HEK293 (cell line): ENCODE data around the gene CDRT4.

Source experiments
- CTCF ChIA-PET: fragments of 350-600 bp; formaldehyde crosslinking; extraction: SDS; loops from one replicate; lab custom pipeline; 2021; ENCODE audit warnings: antibody characterized with exemption; lab: Yijun Ruan, JAX
- POLR2A ChIA-PET: fragments of 300-600 bp; formaldehyde crosslinking; extraction: SDS; loops from one replicate; lab custom pipeline; 2020; ENCODE audit warnings: antibody characterized with exemption, inconsistent platforms; lab: Yijun Ruan, JAX
- H3K27ac ChIP-seq: fragments of 200-500 bp; sonication (Bioruptor generic); 2 replicates; pipeline ENCODE4 v1.5.1; 2014; ENCODE audit warnings: low read depth, low read length, control low read depth, inconsistent platforms; ENCODE audit errors: extremely low read depth
- H3K36me3 ChIP-seq, 2 experiments: fragments of 200-500 bp in 1 of 2; sonication (Bioruptor generic) in 1 of 2; 1 replicate in 1 of 2; 2 replicates in 1 of 2; pipeline ENCODE4 v1.5.1; 2014 to 2017; ENCODE audit warnings: inconsistent platforms in 2 of 2, low read length in 2 of 2; ENCODE audit not compliant: control insufficient read depth in 2 of 2, insufficient read depth in 1 of 2
- H3K4me1 ChIP-seq: fragments of 200-500 bp; sonication (Bioruptor generic); 2 replicates; pipeline ENCODE4 v1.5.1; 2014; ENCODE audit warnings: mild to moderate bottlenecking, low read length, inconsistent platforms; ENCODE audit not compliant: control insufficient read depth, insufficient read depth
- H3K4me3 ChIP-seq: 2 replicates; pipeline ENCODE4 v1.5.1; 2011; ENCODE audit warnings: low read depth, mild to moderate bottlenecking, control low read depth, low read length, moderate library complexity
- H3K9me3 ChIP-seq: fragments of 200-500 bp; sonication (Bioruptor generic); 2 replicates; pipeline ENCODE4 v1.5.1; 2014; ENCODE audit warnings: low read depth, low read length, inconsistent platforms; ENCODE audit not compliant: control insufficient read depth, insufficient read depth
- BCL11A ChIP-seq: fragments of 450-650 bp; formaldehyde crosslinking; IDR thresholded peaks from 2 replicates; pipeline ENCODE4 v1.5.1; 2016; ENCODE audit warnings: low read depth, missing biosample characterization, missing genetic modification characterization
- FEZF1 ChIP-seq: fragments of 450-650 bp; formaldehyde crosslinking; IDR thresholded peaks from 2 replicates; pipeline ENCODE4 v1.5.1; 2016; ENCODE audit warnings: missing biosample characterization, missing genetic modification characterization
- GFI1B ChIP-seq: fragments of 450-650 bp; formaldehyde crosslinking; IDR thresholded peaks from 2 replicates; pipeline ENCODE4 v1.5.1; 2016; ENCODE audit warnings: missing biosample characterization, missing genetic modification characterization
- GLI2 ChIP-seq: fragments of 450-650 bp; formaldehyde crosslinking; IDR thresholded peaks from 2 replicates; pipeline ENCODE4; 2017; ENCODE audit warnings: missing biosample characterization, missing genetic modification characterization, low read depth, borderline replicate concordance
- HOXA7 ChIP-seq: sonication (generic); formaldehyde crosslinking; IDR thresholded peaks from 2 replicates; pipeline ENCODE4 v1.8.1; 2022; ENCODE audit warnings: missing genetic modification reagents, borderline replicate concordance
- INSM2 ChIP-seq: fragments of 450-650 bp; formaldehyde crosslinking; IDR thresholded peaks from 2 replicates; pipeline ENCODE4 v1.5.1; 2016; ENCODE audit warnings: missing biosample characterization, missing genetic modification characterization
- KLF10 ChIP-seq: fragments of 450-650 bp; IDR thresholded peaks from 2 replicates; pipeline ENCODE4 v1.5.1; 2018; ENCODE audit warnings: missing biosample characterization, mild to moderate bottlenecking, missing genetic modification characterization
- REPIN1 ChIP-seq: fragments of 450-650 bp; formaldehyde crosslinking; IDR thresholded peaks from 2 replicates; pipeline ENCODE4 v1.5.1; 2017; ENCODE audit warnings: missing biosample characterization, missing genetic modification characterization, low read depth
- SCRT1 ChIP-seq: fragments of 450-650 bp; formaldehyde crosslinking; IDR thresholded peaks from 2 replicates; pipeline ENCODE4 v1.5.1; 2016; ENCODE audit warnings: missing biosample characterization, missing genetic modification characterization, borderline replicate concordance
- SP7 ChIP-seq: fragments of 450-650 bp; formaldehyde crosslinking; IDR thresholded peaks from 2 replicates; pipeline ENCODE4 v1.5.1; 2016; ENCODE audit warnings: missing biosample characterization, missing genetic modification characterization
- YY2 ChIP-seq: fragments of 450-650 bp; formaldehyde crosslinking; IDR thresholded peaks from 2 replicates; pipeline ENCODE4 v1.5.1; 2016; ENCODE audit warnings: missing biosample characterization, missing genetic modification characterization
- ZBTB48 ChIP-seq: fragments of 450-650 bp; formaldehyde crosslinking; IDR thresholded peaks from 2 replicates; pipeline ENCODE4 v1.5.1; 2016; ENCODE audit warnings: missing biosample characterization, missing genetic modification characterization
- ZBTB7A ChIP-seq: fragments of 450-650 bp; formaldehyde crosslinking; IDR thresholded peaks from 2 replicates; pipeline ENCODE4 v1.5.1; 2016; ENCODE audit warnings: low read depth, missing biosample characterization, missing genetic modification characterization
- ZBTB8A ChIP-seq: fragments of 450-650 bp; formaldehyde crosslinking; IDR thresholded peaks from 2 replicates; pipeline ENCODE4 v1.5.1; 2016; ENCODE audit warnings: missing biosample characterization, missing genetic modification characterization
- ZFP41 ChIP-seq: fragments of 450-650 bp; formaldehyde crosslinking; IDR thresholded peaks from 2 replicates; pipeline ENCODE4 v1.5.1; 2016; ENCODE audit warnings: missing biosample characterization, missing genetic modification characterization, borderline replicate concordance
- ZNF211 ChIP-seq: fragments of 450-650 bp; formaldehyde crosslinking; IDR thresholded peaks from 2 replicates; pipeline ENCODE4 v1.5.1; 2016; ENCODE audit warnings: low read depth, missing biosample characterization, missing genetic modification characterization
- ZNF221 ChIP-seq: fragments of 450-650 bp; formaldehyde crosslinking; IDR thresholded peaks from 2 replicates; pipeline ENCODE4 v1.5.1; 2017; ENCODE audit warnings: missing biosample characterization, missing genetic modification characterization, borderline replicate concordance
- ZNF501 ChIP-seq: fragments of 450-650 bp; formaldehyde crosslinking; IDR thresholded peaks from 2 replicates; pipeline ENCODE4 v1.5.1; 2016; ENCODE audit warnings: missing biosample characterization, missing genetic modification characterization
- ZNF561 ChIP-seq: fragments of 450-650 bp; IDR thresholded peaks from 2 replicates; pipeline ENCODE4 v1.5.1; 2018; ENCODE audit warnings: missing biosample characterization, missing genetic modification characterization, borderline replicate concordance
- ZNF624 ChIP-seq: fragments of 450-650 bp; formaldehyde crosslinking; IDR thresholded peaks from 2 replicates; pipeline ENCODE4 v1.5.1; 2017; ENCODE audit warnings: missing biosample characterization, missing genetic modification characterization
- ZNF626 ChIP-seq: fragments of 450-650 bp; sonication (Bioruptor Pico); formaldehyde crosslinking; IDR thresholded peaks from 2 replicates; pipeline ENCODE4 v1.5.1; 2018; ENCODE audit warnings: missing biosample characterization, missing genetic modification characterization, inconsistent platforms
- ZNF629 ChIP-seq: fragments of 450-650 bp; formaldehyde crosslinking; IDR thresholded peaks from 2 replicates; pipeline ENCODE4 v1.5.1; 2017; ENCODE audit warnings: missing biosample characterization, missing genetic modification characterization
- ZNF768 ChIP-seq: fragments of 450-650 bp; formaldehyde crosslinking; IDR thresholded peaks from 2 replicates; pipeline ENCODE4 v1.5.1; 2018; ENCODE audit warnings: missing biosample characterization, mild to moderate bottlenecking, missing genetic modification characterization

The CDRT4 gene

DNA sequence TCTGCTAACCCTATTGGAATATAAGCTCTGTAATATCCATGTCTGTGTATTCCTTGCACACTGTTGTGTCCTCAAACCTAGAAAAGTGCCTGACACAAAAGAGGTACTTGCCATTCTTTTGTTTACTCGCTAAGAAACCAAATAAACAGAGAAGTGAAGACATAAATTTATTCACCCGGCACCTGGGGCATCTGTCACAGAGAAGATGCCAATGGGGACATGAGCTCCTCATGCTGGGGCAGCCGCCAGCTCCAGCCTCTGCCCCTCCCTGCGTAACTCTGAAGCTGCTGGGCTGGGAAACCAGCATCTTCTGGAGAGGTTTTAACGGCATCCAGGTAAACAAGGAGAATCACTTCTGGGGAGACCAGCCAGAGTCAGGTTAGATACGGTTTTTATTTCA is 15.1 kb upstream of the CDRT4 start (continued):
- TF ChIP-seq ZNF501 (tag by site-specific recombination), result no peak
- no peak for TF ChIP-seq REPIN1
- TF ChIP-seq GLI2 (tag by site-specific recombination), result no peak
- TF ChIP-seq ZBTB48 (tag by site-specific recombination), result no peak
- TF ChIP-seq ZNF626 (tag by site-specific recombination), result no peak
- no peak for TF ChIP-seq SP7 (tag by site-specific recombination)
- no peak for TF ChIP-seq ZNF211 (tag by site-specific recombination)
- no peak for TF ChIP-seq ZBTB8A
- TF ChIP-seq ZNF624 (tag by site-specific recombination), result no peak
- TF ChIP-seq KLF10, result no peak
- TF ChIP-seq INSM2, result no peak

DNA sequence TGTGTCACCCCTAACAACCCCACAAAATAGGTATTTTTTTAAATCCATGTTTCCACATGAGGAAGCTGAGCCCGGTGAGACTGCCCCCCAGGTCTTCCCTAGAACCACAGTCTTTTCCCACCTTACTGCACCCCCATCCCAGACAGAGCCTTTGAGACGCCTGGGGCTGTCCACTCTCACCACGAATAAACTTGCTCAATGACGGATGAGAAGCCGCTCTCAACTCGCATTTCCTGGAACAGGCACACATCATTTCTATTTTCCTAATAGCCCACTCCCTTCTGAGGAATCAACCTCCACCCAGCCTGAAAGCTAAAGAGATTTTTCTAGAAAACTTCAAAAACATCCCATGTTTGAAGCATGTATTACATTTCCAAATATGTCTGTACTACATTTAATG is 14.1 kb upstream of the CDRT4 start:
- CTCF ChIA-PET, result interaction anchor here (2.9 kb wide), 1 partner anchor 21 kb away, joined by 13 read pairs; no protein-coding TSS in a partner anchor
- TF ChIP-seq ZNF561 (tag by site-specific recombination), result no peak
- no peak for TF ChIP-seq SCRT1
- no peak for TF ChIP-seq GFI1B
- no peak for TF ChIP-seq ZNF221 (tag by site-specific recombination)
- no peak for TF ChIP-seq BCL11A (tag by site-specific recombination)
- H3K4me3 ChIP-seq, result no peak overlapping the region
- H3K4me1 ChIP-seq, result peaks cover 6% of the 10 kb centered on the region
- POLR2A ChIA-PET, result no interaction called here
- peaks cover 0 to 24% of the 10 kb centered on the region in 2 experiments; a peak in 1 of 3 replicates for H3K36me3 ChIP-seq
- no peak overlapping the region for H3K27ac ChIP-seq
- no peaks in the 10 kb centered on the region for H3K9me3 ChIP-seq

DNA sequence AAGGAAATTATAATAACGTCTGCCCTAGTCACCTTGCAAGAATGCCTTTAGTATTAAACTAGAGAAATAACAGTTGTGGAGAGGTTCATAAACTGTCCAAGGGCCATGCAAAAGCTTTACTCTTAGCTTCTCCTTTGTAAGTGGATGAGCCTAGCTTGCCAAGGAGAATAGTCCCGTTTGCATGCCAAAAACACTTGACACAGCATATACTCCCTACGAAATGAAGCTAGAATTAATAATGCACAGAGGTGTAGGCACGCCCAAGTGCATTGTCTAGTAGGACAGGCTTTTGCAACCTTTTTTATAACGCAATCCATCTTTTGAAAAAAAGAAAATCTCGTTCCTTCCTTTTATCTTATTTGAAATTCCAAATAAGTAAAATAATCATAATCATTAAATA is 12.8 kb upstream of the CDRT4 start:
- CTCF ChIA-PET, result interaction anchor here (1.3 to 2.9 kb wide), 2 partner anchors 9 to 23 kb away, joined by 3 to 13 read pairs; no protein-coding TSS in a partner anchor
- Histone ChIP-seq H3K36me3 (peaks cover 0 to 24% of the 10 kb centered on the region in 2 experiments; a peak in 1 of 3 replicates), H3K4me3 (no peak overlapping the region), H3K9me3 (no peaks in the 10 kb centered on the region), H3K27ac (no peak overlapping the region), H3K4me1 (peaks cover 6% of the 10 kb centered on the region)
- POLR2A ChIA-PET, result no interaction called here
- TF ChIP-seq SCRT1, result no peak

DNA sequence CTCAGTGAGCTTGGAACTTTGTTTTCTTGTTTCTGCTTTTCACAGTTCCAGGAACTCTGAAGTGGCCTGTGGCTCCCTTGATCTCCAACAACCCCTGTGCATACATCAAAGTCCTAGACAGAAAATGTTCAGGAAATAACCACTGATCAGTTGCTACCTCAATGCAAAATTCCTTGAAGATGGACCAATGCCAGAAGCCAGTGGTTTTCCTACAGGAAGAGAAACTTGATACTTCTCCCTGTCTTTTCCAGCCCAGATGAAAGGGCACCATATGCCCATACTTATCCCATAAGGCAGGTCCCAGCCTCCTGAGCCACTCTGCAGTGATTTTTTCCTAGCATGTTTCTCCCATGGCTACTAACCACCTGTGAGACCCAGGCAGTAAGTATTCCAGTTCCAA is 12.3 kb upstream of the CDRT4 start:
- no peak for TF ChIP-seq ZFP41 (tag by site-specific recombination)
- no peak for TF ChIP-seq ZNF768 (tag by site-specific recombination)
- TF ChIP-seq ZBTB7A (tag by site-specific recombination), result no peak
- TF ChIP-seq ZNF629 (tag by site-specific recombination), result no peak
- no peak for TF ChIP-seq ZBTB48 (tag by site-specific recombination)
- no peak for TF ChIP-seq ZNF624 (tag by site-specific recombination)
- TF ChIP-seq HOXA7 (CRISPR knock-in tag), result no peak
- TF ChIP-seq FEZF1, result peak; percentile 81
- no peak for TF ChIP-seq YY2 (tag by site-specific recombination)
- ChIA-PET POLR2A (no interaction called here), CTCF (interaction anchor here (1.3 to 2.9 kb wide), 2 partner anchors 10 to 23 kb away, joined by 3 to 13 read pairs; no protein-coding TSS in a partner anchor)
- no peak overlapping the region for H3K27ac ChIP-seq
- H3K4me1 ChIP-seq, result peaks cover 6% of the 10 kb centered on the region
- H3K4me3 ChIP-seq, result no peak overlapping the region
- H3K9me3 ChIP-seq, result no peaks in the 10 kb centered on the region
- H3K36me3 ChIP-seq, result peaks cover 0 to 22% of the 10 kb centered on the region in 2 experiments; a peak in 1 of 3 replicates
